GM12892 (cell line): ENCODE results near the gene CD36.

ENCODE experiments used
- POLR2A ChIP-seq: IDR thresholded peaks from 2 replicates; pipeline ENCODE4 v1.6.1; 2011; ENCODE audit warnings: low read depth, low read length, control low read depth
- POLR2AphosphoS5 ChIP-seq: IDR thresholded peaks from 2 replicates; pipeline ENCODE4 v1.6.1; 2011; ENCODE audit warnings: low read depth, low read length, control low read depth
- TAF1 ChIP-seq: IDR thresholded peaks from 2 replicates; pipeline ENCODE4 v1.6.1; 2011; ENCODE audit warnings: low read depth, mild to moderate bottlenecking, control low read depth, low read length, borderline replicate concordance

GRCh38 chr7:80659120-80660055 is 20.9 kb downstream of the CD36 start:
- TF ChIP-seq POLR2A (no peak), POLR2AphosphoS5 (no peak), TAF1 (no peak)
